Epithelial cell of proximal tubule (primary cell): Measurements from ENCODE around the gene ADSS1. TPM values are rescaled to one million over a fixed set of nuclear protein-coding genes. Genes with fewer than 3 reads are reported as not detected.

Experiments used
- DNase-seq: peaks from one replicate; pipeline ENCODE4 v3.0.0-alpha.2; 2011; ENCODE audit warnings: low read depth
- H3K4me3 ChIP-seq: 2 replicates; pipeline ENCODE4 v1.5.1; 2011; ENCODE audit warnings: low read depth, mild to moderate bottlenecking, low read length
- total RNA-seq: library from RNA; depleted of rRNA; stranded (reverse); fragments of >200 nt; gene quantifications from 2 replicates; pipeline ENCODE4 v1.2.3, GENCODE V29; 2015
- TF ChIP-seq, protein P1 (sequence below): conservative IDR thresholded peaks from 2 replicates; pipeline ENCODE4 v1.5.1; 2012; ENCODE audit warnings: low read depth, mild to moderate bottlenecking, low read length

The ADSS1 gene
- total RNA-seq, 1 donor from 2014 or later: 2.3 TPM

DNA sequence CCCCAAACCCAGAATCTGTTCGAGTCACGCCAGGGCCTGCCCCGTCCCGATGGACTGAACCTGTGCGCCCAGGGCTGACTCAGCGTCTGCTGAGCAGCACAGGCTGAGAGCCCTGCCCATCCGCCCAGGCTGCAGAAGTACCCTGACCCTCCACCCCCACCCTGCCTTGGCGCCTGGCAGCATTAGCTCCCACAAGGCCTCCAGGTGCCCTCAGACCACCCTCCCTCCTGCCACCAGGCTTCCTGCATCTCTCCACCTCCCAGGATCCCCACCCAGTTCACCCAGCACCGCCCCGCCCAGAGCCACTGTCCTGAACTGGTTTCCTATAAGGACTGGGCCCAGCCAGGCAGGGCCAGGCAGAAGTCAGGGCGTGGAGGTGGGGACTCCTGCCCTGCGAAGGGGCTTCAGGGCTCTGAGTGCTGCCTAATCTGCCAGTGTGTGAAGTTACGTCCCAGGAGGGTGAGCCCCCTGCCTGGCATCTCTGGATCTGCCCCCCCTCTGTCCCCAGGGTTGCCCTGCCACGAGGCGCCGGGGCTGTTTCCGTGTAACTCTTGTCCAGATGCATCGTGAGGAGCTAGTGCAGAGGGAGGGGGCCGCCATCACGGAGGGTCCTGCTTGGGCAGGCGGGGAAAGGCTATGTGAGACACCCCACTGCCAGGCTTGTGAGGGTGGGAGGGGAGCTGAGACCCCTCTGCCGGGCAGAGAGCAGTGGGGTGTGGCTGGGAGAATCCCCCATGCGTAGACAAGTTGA lies 9.1 kb downstream of the ADSS1 start:
- TF ChIP-seq, protein P1, sequence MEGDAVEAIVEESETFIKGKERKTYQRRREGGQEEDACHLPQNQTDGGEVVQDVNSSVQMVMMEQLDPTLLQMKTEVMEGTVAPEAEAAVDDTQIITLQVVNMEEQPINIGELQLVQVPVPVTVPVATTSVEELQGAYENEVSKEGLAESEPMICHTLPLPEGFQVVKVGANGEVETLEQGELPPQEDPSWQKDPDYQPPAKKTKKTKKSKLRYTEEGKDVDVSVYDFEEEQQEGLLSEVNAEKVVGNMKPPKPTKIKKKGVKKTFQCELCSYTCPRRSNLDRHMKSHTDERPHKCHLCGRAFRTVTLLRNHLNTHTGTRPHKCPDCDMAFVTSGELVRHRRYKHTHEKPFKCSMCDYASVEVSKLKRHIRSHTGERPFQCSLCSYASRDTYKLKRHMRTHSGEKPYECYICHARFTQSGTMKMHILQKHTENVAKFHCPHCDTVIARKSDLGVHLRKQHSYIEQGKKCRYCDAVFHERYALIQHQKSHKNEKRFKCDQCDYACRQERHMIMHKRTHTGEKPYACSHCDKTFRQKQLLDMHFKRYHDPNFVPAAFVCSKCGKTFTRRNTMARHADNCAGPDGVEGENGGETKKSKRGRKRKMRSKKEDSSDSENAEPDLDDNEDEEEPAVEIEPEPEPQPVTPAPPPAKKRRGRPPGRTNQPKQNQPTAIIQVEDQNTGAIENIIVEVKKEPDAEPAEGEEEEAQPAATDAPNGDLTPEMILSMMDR: no peak
- no peak overlapping the region for H3K4me3 ChIP-seq
- DNase-seq: no peak

DNA sequence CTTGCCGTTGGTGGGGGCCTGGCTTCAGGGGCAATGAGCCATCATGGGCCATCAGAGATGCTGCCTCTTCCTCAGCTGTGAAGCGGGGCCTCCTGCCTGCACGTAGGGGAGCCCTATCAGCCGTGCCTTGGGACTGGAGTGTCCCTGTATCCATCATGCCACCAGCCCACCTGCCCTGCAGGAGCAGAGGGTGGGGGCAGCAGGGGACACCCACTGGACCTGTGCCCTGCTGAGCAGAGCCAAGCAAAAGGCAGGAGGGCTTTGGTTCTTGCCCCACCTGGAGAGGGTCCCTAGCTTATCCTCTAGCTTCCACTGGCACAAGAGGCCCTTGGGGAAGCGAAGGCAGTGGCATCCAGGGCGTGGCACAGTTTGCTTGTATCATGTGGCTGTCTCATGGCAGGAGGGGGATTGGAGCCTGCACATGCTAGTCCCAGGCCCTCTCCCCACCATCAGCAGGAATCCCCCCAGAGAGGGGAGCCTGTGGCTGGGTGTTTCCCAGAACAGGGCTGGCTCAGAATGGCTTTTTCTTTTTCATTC lies 10.1 kb downstream of the ADSS1 start:
- H3K4me3 ChIP-seq: no peak overlapping the region
- TF ChIP-seq, protein P1: no peak
- no peak for DNase-seq

DNA sequence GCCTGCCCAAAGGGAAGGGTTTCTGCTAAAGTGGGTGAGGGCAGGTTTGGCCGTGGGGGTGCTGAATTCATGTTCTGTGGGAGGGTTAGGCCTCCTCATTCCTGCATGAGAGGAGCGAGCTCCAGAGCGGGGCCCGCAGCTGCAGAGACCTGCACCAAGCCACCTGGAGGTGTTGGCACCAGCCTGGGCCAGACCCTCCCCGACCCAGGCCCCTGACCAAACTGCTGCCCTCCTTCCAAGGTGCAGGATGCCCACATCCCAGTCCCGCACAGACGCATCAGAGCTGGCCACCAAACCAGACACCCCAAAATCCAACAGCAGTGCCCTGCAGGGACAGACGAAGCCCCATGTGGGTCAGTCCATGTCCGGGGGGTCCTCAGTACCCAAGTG lies 10.6 kb downstream of the ADSS1 start:
- TF ChIP-seq, protein P1: no peak
- H3K4me3 ChIP-seq: no peak overlapping the region
- DNase-seq: no peak

DNA sequence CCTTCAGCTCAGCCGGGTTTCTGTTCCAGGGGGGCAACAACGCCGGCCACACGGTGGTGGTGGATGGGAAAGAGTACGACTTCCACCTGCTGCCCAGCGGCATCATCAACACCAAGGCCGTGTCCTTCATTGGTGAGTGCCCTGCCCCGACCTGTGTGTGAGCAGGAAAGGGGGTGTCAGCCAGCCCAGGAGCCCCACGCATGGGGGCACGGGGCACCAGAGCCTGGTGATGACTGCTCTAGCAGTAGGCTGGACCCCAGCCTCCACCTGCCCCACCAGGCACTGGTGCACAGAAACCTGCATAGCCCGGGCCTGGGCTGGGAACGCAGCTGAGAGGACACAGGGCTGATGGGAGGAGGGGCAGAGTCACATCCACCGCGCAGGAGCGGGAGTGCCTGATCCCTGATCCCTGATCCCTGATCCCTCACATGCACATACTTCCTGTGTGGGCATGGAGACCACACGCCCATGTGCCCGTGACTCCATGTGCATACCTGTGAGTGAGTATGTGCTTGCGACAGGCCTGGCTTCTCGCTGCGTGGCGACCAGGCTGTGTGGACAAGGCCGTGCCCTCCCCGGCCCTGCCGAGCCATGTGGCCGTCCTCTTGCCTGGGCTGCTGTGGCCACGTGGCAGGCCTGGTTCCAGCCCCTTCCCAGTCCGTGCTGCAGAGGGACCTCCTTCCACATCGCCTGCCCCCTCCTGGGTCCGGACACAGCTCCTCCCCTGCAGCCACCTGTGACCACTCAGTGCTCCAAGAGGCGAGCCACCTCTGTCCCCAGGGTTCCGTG lies 11.2 kb downstream of the ADSS1 start:
- H3K4me3 ChIP-seq: no peak overlapping the region
- no peak for DNase-seq
- TF ChIP-seq, protein P1: no peak

DNA sequence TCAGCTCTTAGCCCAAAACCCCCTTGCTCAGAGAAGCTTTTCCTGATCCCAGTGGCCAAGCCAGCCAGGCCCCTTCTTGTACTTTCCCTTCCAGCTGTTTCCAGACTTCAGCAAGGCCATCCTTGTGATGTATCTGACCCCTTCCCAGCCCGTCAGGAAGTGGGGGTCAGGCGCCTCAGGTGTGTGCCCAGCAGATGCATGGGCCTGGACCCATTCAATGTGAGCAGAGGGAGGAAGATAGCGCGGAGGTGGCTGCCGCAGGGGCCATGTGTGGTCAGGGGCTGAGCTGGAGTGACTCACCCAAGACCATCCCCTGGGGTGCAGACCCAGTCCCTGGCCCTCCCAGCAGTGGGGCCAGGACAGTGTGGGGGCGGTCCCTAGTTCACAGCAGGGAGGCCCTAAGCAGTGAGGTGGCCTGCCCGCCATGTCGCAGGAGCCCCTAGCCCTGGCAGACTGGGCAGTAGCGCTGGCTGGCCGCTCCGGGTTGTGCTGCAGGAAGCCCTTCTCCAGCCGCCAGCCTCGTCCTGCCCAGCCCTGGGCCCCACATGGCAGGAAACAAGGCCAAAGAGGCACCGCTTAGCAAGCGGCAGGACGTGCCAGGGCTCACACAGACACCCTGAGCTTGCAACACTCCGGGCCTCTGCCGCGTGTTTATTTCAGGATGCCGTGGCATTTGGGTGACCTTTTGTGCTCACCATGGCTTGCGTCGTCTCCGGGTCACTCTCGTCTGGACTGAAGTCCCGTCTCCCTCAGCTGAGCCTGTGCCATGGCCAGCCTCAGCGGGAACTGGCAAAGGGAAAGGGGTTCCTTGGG lies 12.0 kb downstream of the ADSS1 start:
- no peak overlapping the region for H3K4me3 ChIP-seq
- TF ChIP-seq, protein P1: no peak
- no peak for DNase-seq

DNA sequence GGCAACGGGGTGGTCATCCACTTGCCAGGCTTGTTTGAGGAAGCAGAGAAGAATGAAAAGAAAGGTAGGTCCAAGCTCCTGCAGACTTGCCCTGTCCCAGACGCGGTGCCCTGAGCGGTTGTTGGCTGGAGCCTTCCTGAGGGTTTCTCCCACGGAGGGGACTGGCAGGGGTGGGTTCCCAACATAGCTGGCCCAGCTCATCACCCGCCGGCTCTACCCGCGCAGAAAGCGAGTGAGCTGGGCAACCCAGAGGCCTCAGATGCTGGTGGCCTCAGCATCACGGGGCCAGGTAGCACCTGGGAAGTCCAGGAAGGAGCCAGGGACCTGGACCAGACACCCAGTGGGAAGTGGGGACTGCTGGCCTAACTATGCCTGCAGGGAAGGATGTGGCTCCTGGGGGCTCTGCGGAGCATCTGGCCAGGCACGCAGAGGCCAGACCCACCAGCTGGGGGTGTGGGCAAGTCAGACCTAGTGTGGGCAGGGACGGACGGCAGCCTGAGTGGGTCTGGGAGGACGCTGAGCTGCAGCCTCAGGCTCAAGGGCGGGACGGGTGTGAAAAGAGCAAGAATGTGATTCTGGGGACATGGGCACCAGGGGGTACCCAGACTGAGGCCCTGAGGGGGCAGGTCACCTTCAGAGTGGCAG lies 14.5 kb downstream of the ADSS1 start:
- DNase-seq: no peak
- TF ChIP-seq, protein P1: no peak
- H3K4me3 ChIP-seq: no peak overlapping the region
